ENCODE data around the gene NOS1.

Gene NOS1

DNA sequence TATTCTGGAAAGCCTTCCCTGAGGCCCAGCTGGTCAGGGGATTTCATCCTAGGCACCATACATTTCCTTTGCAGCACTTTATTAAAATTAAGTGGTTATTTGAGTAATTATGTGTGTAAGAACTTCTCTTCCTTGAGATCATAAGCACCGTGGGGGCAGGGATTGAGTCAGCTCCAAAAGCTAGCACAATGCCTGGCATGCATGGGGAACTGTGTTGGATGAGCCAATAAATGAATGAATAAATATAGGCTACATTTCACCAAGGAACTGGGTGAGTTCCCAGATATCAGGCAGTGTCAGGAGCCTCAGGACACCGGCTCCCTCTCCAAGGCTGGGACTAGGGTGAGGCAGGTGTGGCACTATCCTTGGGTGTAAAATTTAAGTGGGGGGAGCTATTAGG is 88.3 kb downstream of the NOS1 start:
- DNase-seq (ENCODE audit: low spot score), result no peak
- TF ChIP-seq, protein P1, sequence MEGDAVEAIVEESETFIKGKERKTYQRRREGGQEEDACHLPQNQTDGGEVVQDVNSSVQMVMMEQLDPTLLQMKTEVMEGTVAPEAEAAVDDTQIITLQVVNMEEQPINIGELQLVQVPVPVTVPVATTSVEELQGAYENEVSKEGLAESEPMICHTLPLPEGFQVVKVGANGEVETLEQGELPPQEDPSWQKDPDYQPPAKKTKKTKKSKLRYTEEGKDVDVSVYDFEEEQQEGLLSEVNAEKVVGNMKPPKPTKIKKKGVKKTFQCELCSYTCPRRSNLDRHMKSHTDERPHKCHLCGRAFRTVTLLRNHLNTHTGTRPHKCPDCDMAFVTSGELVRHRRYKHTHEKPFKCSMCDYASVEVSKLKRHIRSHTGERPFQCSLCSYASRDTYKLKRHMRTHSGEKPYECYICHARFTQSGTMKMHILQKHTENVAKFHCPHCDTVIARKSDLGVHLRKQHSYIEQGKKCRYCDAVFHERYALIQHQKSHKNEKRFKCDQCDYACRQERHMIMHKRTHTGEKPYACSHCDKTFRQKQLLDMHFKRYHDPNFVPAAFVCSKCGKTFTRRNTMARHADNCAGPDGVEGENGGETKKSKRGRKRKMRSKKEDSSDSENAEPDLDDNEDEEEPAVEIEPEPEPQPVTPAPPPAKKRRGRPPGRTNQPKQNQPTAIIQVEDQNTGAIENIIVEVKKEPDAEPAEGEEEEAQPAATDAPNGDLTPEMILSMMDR (IDR thresholded peaks at IDR 0.05; ENCODE audit: extremely low read depth, missing control alignments), result no peak

DNA sequence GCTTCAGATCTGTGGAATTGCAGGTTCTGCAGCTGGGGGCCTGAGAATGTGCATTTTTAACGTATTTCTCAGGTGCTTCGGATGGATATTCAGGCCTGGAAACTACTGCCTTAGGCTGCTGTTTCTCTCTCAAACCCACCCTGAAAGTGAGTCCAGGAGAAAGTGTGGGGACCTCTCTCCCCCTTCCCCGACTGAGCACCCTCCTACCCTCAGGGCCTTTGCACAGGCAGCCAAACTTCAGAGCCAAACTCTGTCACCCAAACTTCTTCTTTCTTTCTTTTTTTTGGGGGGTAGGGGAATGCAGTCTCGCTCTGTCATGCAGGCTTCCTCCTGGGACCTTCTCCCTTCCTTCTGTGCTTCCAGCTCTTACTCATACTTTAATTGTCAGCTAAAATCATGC is 88.7 kb downstream of the NOS1 start:
- TF ChIP-seq, protein P1 (IDR thresholded peaks at IDR 0.05; ENCODE audit: extremely low read depth, missing control alignments), result no peak
- no peak for DNase-seq (ENCODE audit: low spot score)

DNA sequence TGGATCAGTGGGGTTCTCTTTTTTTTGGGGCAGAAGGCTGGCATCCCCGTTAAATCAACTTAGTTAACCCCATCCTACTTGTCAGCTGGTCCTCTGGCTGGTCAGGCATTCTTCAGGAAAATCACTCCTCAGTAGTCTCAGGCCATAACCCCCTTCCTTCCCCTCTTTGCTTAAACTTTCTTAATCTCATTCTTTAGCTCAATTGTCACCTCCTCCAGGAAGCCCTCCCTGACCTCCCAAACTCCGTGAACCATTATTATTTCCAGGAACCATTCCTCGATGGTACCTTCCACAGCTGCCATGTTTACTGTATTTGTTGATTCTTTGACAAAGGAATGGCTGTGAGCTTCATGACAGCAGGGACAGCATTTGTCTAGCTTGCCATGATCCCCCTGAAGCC is 98.7 kb downstream of the NOS1 start:
- DNase-seq (ENCODE audit: low spot score), result no peak

DNA sequence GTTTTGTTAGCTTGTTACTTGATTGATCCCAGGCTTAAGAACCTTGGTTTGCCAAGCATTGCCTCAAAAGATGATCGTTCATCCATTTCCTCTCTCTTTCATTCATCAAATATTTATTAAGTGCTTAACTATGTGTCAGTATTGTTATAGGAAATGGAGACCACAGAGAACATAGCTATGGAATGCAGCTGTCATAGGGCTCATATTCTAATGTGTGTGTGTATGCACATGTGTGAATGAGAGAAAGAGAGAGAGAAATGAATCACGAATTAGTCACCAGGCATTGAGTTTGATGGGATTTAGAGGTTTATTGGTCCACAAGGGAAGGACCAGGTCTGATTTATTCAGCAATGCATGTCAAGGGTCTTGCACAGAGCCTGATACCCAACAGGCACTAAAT is 100.2 kb downstream of the NOS1 start:
- no peak for DNase-seq (ENCODE audit: low spot score)
- TF ChIP-seq, protein P1 (IDR thresholded peaks at IDR 0.05; ENCODE audit: extremely low read depth, missing control alignments), result no peak

More for the DNA sequence above, 98.7 kb downstream of the NOS1 start:
- TF ChIP-seq, protein P1 (IDR thresholded peaks at IDR 0.05; ENCODE audit: extremely low read depth, missing control alignments), result no peak

DNA sequence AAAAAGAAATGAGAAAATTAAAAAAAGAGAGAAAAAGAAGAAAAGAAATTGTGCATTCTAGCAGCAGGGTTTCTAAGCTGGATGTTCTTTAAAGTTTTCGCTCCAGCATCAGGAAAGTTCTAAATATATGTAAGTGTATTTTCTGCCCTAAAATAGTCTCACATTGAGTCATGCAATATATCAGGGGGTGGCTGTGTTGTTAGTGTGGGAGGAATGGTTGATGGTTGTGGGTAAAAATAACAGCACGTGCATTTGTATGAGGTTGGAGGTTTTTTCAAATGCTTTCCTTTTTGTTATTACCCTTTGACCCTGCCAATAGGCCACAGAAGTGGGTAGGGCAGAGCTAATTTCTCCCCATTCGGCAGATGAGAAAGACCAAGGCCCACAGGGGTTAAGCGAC is 106.0 kb downstream of the NOS1 start:
- TF ChIP-seq, protein P1 (IDR thresholded peaks at IDR 0.05; ENCODE audit: extremely low read depth, missing control alignments), result no peak
- DNase-seq (ENCODE audit: low spot score), result no peak

DNA sequence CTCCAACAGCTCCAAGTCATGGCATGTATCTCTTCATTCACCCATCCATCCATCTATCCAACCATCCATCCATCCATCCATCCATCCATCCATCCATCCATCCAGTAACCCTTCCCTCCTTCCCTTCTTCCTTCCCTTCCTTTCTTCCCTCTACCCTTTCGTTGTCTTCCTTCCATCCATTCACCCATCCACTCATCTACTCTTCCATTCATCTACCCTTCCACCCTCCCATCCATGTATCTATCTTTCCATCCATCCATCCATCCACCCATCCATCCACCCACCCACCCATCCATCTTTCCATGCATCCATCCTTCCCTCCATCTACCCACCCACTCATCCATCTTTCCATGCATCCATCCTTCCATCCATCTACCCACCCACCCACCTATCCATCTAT is 117.9 kb downstream of the NOS1 start:
- TF ChIP-seq, protein P1 (IDR thresholded peaks at IDR 0.05; ENCODE audit: extremely low read depth, missing control alignments), result no peak
- DNase-seq (ENCODE audit: low spot score), result no peak

DNA sequence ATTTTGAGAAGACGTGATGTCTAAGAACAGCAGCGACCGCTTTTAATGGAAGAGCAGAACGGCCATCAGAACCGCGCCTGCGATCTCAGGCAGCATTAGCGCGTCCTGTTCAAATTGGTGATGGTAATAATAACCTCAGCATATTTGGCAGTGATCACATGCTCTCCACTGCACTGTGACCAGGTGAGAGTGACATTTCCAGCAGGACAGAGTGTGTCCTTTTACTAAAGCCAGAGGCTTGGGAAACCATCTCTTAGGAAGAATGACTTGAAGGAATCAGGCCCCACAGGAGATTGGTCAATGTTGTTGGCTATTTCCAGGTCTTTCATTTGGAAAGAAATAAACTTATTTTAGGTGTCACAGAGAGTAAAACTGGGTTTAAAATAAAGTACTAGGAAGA is 119.7 kb downstream of the NOS1 start:
- TF ChIP-seq, protein P1 (IDR thresholded peaks at IDR 0.05; ENCODE audit: extremely low read depth, missing control alignments), result no peak
- no peak for DNase-seq (ENCODE audit: low spot score)

All from GM20000 (cell line).